ENCODE results near the gene ANTXR2.
A peak's percentile ranks its signal among the peaks of the same experiment; 100 is the strongest.

Gene ANTXR2

DNA sequence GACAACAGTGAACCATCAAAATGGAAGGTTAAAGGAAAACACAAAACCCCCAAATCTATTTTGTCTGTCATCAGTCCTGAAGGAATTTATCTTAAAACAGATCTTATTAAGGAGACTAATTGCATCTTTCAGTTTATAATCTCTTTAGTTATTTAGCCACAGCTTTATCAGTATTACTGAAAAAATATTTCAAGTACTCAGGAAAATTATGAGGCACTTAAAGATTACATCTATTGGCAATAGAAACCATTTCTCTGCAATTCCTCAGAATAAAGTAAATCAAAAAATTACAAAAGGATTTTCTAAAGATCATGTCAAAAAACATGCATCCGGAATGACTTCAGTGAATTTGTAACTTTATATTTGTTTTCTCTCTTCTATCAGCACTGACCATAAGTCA lies 35.2 kb downstream of the ANTXR2 start:
- H3K4me3 ChIP-seq (ENCODE audit: low read length), result no peak overlapping the region
- no peak for DNase-seq (ENCODE audit: low read depth)
- TF ChIP-seq, protein P1, sequence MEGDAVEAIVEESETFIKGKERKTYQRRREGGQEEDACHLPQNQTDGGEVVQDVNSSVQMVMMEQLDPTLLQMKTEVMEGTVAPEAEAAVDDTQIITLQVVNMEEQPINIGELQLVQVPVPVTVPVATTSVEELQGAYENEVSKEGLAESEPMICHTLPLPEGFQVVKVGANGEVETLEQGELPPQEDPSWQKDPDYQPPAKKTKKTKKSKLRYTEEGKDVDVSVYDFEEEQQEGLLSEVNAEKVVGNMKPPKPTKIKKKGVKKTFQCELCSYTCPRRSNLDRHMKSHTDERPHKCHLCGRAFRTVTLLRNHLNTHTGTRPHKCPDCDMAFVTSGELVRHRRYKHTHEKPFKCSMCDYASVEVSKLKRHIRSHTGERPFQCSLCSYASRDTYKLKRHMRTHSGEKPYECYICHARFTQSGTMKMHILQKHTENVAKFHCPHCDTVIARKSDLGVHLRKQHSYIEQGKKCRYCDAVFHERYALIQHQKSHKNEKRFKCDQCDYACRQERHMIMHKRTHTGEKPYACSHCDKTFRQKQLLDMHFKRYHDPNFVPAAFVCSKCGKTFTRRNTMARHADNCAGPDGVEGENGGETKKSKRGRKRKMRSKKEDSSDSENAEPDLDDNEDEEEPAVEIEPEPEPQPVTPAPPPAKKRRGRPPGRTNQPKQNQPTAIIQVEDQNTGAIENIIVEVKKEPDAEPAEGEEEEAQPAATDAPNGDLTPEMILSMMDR (conservative IDR thresholded peaks at IDR 0.05; ENCODE audit: low read length), result no peak

DNA sequence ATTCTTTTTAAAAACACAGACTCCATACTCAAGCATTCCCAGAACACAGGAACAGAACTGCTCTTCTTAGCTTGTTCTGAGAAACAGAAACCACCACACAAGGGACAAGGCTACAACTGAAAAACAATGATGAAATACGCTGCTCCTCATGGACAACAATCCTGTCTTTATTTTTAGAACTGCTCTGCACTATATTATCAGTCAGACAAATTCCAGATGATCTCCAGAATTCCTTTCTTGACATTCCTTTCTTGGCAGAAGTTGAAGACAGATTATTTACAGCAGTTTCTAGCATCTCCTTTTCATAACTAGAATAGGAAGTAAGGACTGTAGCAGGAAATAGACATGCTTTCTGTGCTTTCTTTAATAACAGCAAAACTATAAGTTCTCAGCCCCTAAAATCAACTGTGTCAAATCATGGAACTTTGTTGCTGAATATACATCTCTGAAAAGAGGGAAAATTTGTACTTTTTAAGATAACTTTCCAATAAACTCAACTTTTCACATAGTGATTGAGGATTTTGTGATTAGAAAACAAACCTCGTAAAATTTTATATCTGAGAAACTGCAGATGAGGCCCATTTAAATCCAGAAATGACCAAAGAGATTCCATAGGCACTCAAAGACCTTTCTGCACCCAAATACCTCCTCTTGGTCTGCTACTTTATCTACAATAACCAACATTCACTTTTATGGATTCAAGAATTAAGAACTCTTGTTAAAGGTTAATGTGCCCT lies 35.9 kb downstream of the ANTXR2 start:
- TF ChIP-seq, protein P1 (conservative IDR thresholded peaks at IDR 0.05; ENCODE audit: low read length), result no peak
- H3K4me3 ChIP-seq (ENCODE audit: low read length), result peak overlapping the region; percentile 36
- DNase-seq (ENCODE audit: low read depth), result peak; percentile 91

DNA sequence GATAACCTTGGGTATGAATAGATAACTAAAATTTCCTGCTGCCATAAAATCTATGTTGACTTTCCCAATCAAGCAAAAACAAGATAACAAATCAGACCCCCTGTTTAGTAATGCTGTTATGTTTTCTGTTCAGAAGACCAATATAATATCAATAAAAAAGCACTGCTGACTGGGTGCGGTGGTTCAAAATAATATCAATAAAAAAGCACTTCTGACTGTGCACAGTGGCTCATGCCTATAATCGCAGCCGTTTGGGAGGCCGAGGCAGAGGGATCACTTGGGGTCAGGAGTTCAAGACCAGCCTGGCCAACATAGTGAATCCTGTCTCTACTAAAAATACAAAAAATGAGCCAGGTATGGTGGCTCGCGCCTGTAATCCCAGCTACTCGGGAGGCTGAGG lies 36.7 kb downstream of the ANTXR2 start:
- DNase-seq (ENCODE audit: low read depth), result no peak
- TF ChIP-seq, protein P1 (conservative IDR thresholded peaks at IDR 0.05; ENCODE audit: low read length), result no peak
- H3K4me3 ChIP-seq (ENCODE audit: low read length), result peak overlapping the region; percentile 36; the same call in 1 of the 2 replicates

DNA sequence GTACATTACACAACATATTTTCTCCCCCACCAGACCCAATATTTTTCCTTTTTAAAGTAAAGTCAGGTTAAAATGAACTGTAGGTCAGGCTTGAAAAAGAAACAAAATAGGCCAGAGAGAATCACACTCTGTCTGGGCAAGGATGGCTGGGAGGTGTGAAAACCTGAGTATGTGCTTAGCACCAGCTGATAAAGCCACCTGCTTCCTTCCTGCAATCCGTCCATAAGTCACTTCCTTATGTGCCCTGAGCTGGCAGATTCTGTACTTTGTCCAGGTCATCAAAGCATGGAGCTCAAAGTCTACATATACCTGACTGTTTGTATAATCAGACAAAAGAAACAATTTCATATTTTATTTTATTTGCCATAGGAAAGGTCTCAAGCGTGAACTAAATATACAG lies 37.7 kb downstream of the ANTXR2 start:
- DNase-seq (ENCODE audit: low read depth), result no peak
- H3K4me3 ChIP-seq (ENCODE audit: low read length), result no peak overlapping the region
- TF ChIP-seq, protein P1 (conservative IDR thresholded peaks at IDR 0.05; ENCODE audit: low read length), result no peak

DNA sequence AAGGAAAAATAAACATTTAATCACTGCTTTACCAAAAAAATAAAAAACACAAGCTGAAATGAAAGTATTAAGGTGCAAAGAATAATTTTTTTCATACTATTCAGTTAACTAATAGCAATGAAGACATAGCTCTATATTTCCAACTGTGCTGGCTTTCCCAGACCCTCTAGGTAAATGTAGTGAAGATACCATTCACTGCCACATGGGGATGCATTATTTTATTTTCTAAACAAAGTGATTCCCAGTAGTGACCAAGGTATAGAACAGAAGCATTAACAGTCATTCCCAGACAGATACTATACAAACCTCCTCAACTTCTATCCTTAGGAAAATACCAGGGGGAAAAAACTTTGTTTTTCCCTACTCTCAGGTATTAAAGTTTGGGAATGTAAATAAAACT lies 39.4 kb downstream of the ANTXR2 start:
- H3K4me3 ChIP-seq (ENCODE audit: low read length), result no peak overlapping the region
- TF ChIP-seq, protein P1 (conservative IDR thresholded peaks at IDR 0.05; ENCODE audit: low read length), result peak; percentile 11; the same call in 1 of the 2 replicates
- no peak for DNase-seq (ENCODE audit: low read depth)

DNA sequence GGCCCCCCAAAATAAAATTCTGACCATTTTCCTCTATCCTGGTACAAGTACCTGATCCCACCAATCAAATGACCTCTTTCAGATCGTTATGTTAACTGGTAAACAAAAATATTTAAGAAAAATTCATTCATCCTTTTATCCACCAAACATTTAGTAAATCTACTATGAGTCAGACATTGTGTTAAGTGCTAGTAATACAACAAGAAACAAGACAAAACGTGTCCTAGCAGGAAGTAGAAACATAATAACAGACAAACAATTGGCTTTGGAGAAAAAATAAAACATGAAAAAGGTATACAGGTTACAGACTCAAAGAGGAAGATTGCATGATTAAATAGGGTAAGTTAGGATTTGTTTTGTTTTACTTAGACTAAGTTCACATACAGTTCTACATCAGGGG lies 43.7 kb downstream of the ANTXR2 start:
- DNase-seq (ENCODE audit: low read depth), result no peak
- TF ChIP-seq, protein P1 (conservative IDR thresholded peaks at IDR 0.05; ENCODE audit: low read length), result no peak
- H3K4me3 ChIP-seq (ENCODE audit: low read length), result no peak overlapping the region

DNA sequence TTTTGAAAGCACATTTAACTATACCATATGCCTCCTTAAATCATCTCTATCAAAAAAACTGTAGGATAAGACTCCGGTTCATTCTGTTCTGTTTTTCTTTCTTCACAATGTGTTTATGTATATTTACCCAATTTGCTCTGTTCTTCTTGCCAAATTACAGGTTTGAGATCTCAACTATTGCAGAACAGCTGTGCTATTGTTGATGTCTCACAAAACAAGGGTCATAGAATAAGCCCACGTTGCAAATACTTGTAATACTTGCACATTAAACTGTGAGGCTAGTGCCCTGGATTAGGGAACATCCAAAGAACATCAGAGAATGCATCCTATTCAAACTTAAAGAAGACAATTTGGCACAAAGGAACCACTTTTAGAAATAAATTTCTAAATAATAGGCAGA lies 45.4 kb downstream of the ANTXR2 start:
- TF ChIP-seq, protein P1 (conservative IDR thresholded peaks at IDR 0.05; ENCODE audit: low read length), result no peak
- no peak overlapping the region for H3K4me3 ChIP-seq (ENCODE audit: low read length)
- no peak for DNase-seq (ENCODE audit: low read depth)
